Colonic mucosa (tissue), 4 donors: ENCODE results near the gene KHNYN. TPM values are rescaled to one million over a fixed set of nuclear protein-coding genes. Genes with fewer than 3 reads are reported as not detected.

Experiments
- DNase-seq: peaks from one replicate; pipeline ENCODE4 v3.0.0-alpha.2; 2020
- H3K27ac ChIP-seq: fragments of 200-600 bp; one replicate; pipeline ENCODE4 v1.8.0; 2021
- H3K27me3 ChIP-seq: fragments of 200-600 bp; one replicate; pipeline ENCODE4 v1.8.0; 2021
- H3K36me3 ChIP-seq: fragments of 200-600 bp; one replicate; pipeline ENCODE4 v1.8.0; 2021
- H3K4me1 ChIP-seq: fragments of 200-600 bp; one replicate; pipeline ENCODE4 v1.8.0; 2021; ENCODE audit warnings: mild to moderate bottlenecking
- H3K4me3 ChIP-seq: fragments of 200-600 bp; one replicate; pipeline ENCODE4 v1.8.0; 2021
- H3K9ac ChIP-seq, 2 donors: one replicate each; pipeline ENCODE4 v1.7.0; 2013; ENCODE audit warnings: control low read depth in 2 of 2, low read depth in 2 of 2, low read length in 2 of 2
- H3K9me3 ChIP-seq: fragments of 200-600 bp; one replicate; pipeline ENCODE4 v1.8.0; 2021
- CTCF ChIP-seq: fragments of 200-600 bp; IDR thresholded peaks from one replicate; pipeline ENCODE4 v1.8.0; 2022; ENCODE audit warnings: antibody characterized with exemption, mild to moderate bottlenecking
- intact Hi-C: fragments of 100-400 bp; cut with DNase I; formaldehyde crosslinking; loops from one replicate; pipeline ENCODE4 v1.14.1; 2022
- total RNA-seq, 2 donors: library from RNA; stranded (reverse); fragmentation: NEBNext Ultra II Directional in 1 of 2; extraction: Animal tissue kit (Norgen Biotek cat#: 25700) in 1 of 2; gene quantifications; one replicate each; pipeline ENCODE4 v1.2.1, GENCODE V29; 2021
- donor health status: healthy.
- donor health status: DM: no; HTN: no; CAD: no.
- donor health status: DM: no; HTN: no; CAD: no.

Gene KHNYN
- total RNA-seq, 2 donors from 2014 or later: 82.6 to 90.4 TPM

GRCh38 chr14:24431569-24432258 is 2.0 kb downstream of the KHNYN start:
- DNase-seq: peak; percentile 96
- H3K9me3 ChIP-seq: no peaks in the 10 kb centered on the region
- H3K27ac ChIP-seq: peak overlapping the region; percentile 92
- H3K27me3 ChIP-seq: no peaks in the 10 kb centered on the region
- H3K4me3 ChIP-seq: peak overlapping the region; percentile 74
- intact Hi-C loops: loop anchor here (2.0 to 10.0 kb wide), 2 partner anchors 65 to 187 kb away; partner anchors contain the start of gene TINF2
- peak overlapping the region; percentile 53 to 99 for H3K9ac ChIP-seq
- H3K36me3 ChIP-seq: peaks cover 11% of the 10 kb centered on the region
- H3K4me1 ChIP-seq: peaks cover 21% of the 10 kb centered on the region
- TF ChIP-seq CTCF: peak; percentile 81

- no peak for DNase-seq
- Histone ChIP-seq H3K9ac (no peak overlapping the region), H3K4me3 (no peak overlapping the region), H3K36me3 (peaks cover 12% of the 10 kb centered on the region), H3K4me1 (peaks cover 25% of the 10 kb centered on the region), H3K27me3 (no peaks in the 10 kb centered on the region), H3K27ac (no peak overlapping the region), H3K9me3 (no peaks in the 10 kb centered on the region)
- intact Hi-C loops: loop anchor here (10.0 kb wide), 1 partner anchor 188 kb away; the partner anchor contains the start of gene TINF2
- no peak for TF ChIP-seq CTCF
Observed at GRCh38 chr14:24432259-24433131, 2.7 kb downstream of the KHNYN start.

- no peak for TF ChIP-seq CTCF
- peaks cover 22% of the 10 kb centered on the region for H3K4me1 ChIP-seq
- no peak for DNase-seq
- no peak overlapping the region for H3K4me3 ChIP-seq
- H3K9me3 ChIP-seq: no peaks in the 10 kb centered on the region
- H3K36me3 ChIP-seq: peaks cover 18% of the 10 kb centered on the region
- H3K9ac ChIP-seq: no peak overlapping the region
- H3K27ac ChIP-seq: no peak overlapping the region
- no peaks in the 10 kb centered on the region for H3K27me3 ChIP-seq
- intact Hi-C loops: loop anchor here (10.0 kb wide), 1 partner anchor 189 kb away; the partner anchor contains the start of gene TINF2
Observed at GRCh38 chr14:24434036-24434435, 4.3 kb downstream of the KHNYN start.

- Histone ChIP-seq H3K9ac (no peak overlapping the region), H3K4me3 (no peak overlapping the region), H3K4me1 (peaks cover 22% of the 10 kb centered on the region), H3K27ac (no peak overlapping the region), H3K9me3 (no peaks in the 10 kb centered on the region), H3K27me3 (no peaks in the 10 kb centered on the region), H3K36me3 (peaks cover 22% of the 10 kb centered on the region)
- TF ChIP-seq CTCF: no peak
- intact Hi-C loops: loop anchor here (10.0 kb wide), 1 partner anchor 190 kb away; the partner anchor contains the start of gene TINF2
- DNase-seq: no peak
Observed at GRCh38 chr14:24434676-24435075, 4.9 kb downstream of the KHNYN start.

GRCh38 chr14:24435192-24435810 is 5.5 kb downstream of the KHNYN start:
- intact Hi-C loops: loop anchor here (10.0 kb wide), 1 partner anchor 190 kb away; the partner anchor contains the start of gene TINF2
- DNase-seq: no peak
- Histone ChIP-seq H3K36me3 (peaks cover 29% of the 10 kb centered on the region), H3K27ac (no peak overlapping the region), H3K4me3 (no peak overlapping the region), H3K9ac (no peak overlapping the region), H3K27me3 (no peaks in the 10 kb centered on the region), H3K4me1 (peaks cover 23% of the 10 kb centered on the region), H3K9me3 (no peaks in the 10 kb centered on the region)
- no peak for TF ChIP-seq CTCF
